ENCODE data around the gene ALOX15B. TPM values are rescaled to one million over a fixed set of nuclear protein-coding genes. Genes with fewer than 3 reads are reported as not detected.

Gene ALOX15B
- total and polyA plus RNA-seq, 2 experiments from 2014 or later, result not detected

GRCh38 chr17:8056232-8056975 lies 17.5 kb downstream of the ALOX15B start:
- Histone ChIP-seq H2AFZ (no peak overlapping the region), H3K9me2 (ENCODE audit: insufficient read depth) (no peaks in the 10 kb centered on the region), H3K4me3 (no peak overlapping the region), H3K27ac (no peak overlapping the region), H3K4me2 (ENCODE audit: unreplicated experiment) (no peak overlapping the region), H4K20me1 (ENCODE audit: insufficient read depth) (no peaks in the 10 kb centered on the region), H3K4me1 (ENCODE audit: insufficient read depth) (no peaks in the 10 kb centered on the region), H3F3A (ENCODE audit: insufficient read depth) (no peaks in the 10 kb centered on the region), H3K9ac (no peak overlapping the region), H3K79me2 (ENCODE audit: insufficient read depth) (no peaks in the 10 kb centered on the region), H3K9me3 (ENCODE audit: low read depth) (no peaks in the 10 kb centered on the region), H3K27me3 (replicated peaks; ENCODE audit: insufficient read depth) (peaks cover 30% of the 10 kb centered on the region), H3K36me3 (ENCODE audit: low read depth) (no peaks in the 10 kb centered on the region)
- in situ Hi-C loops (cut with MboI), result no loop called here
- TF ChIP-seq EZH2phosphoT487 (IDR thresholded peaks at IDR 0.05; ENCODE audit: insufficient read depth, low read depth) (no peak), EZH2 (IDR thresholded peaks at IDR 0.05; ENCODE audit: insufficient read depth, poor library complexity, severe bottlenecking) (no peak)
- DNase-seq, result peak; percentile 66
- WGBS, 2 experiments (ENCODE audit: low coverage in 1 of 2, low lambda C conversion rate in 2 of 2, missing lambda C conversion rate in 2 of 2), result 64 to 65% methylated on average over 14 of the region's 14 CpGs

GRCh38 chr17:8056976-8057625 lies 18.2 kb downstream of the ALOX15B start:
- Histone ChIP-seq H3K27ac (no peak overlapping the region), H3F3A (ENCODE audit: insufficient read depth) (no peaks in the 10 kb centered on the region), H3K36me3 (ENCODE audit: low read depth) (no peaks in the 10 kb centered on the region), H2AFZ (no peak overlapping the region), H3K9ac (no peak overlapping the region), H3K4me2 (ENCODE audit: unreplicated experiment) (no peak overlapping the region), H3K27me3 (replicated peaks; ENCODE audit: insufficient read depth) (peaks cover 37% of the 10 kb centered on the region), H3K4me3 (no peak overlapping the region), H3K9me2 (ENCODE audit: insufficient read depth) (no peaks in the 10 kb centered on the region), H3K79me2 (ENCODE audit: insufficient read depth) (no peaks in the 10 kb centered on the region), H4K20me1 (ENCODE audit: insufficient read depth) (no peaks in the 10 kb centered on the region), H3K4me1 (ENCODE audit: insufficient read depth) (no peaks in the 10 kb centered on the region), H3K9me3 (ENCODE audit: low read depth) (no peaks in the 10 kb centered on the region)
- WGBS, 2 experiments (ENCODE audit: low coverage in 1 of 2, low lambda C conversion rate in 2 of 2, missing lambda C conversion rate in 2 of 2), result 64 to 70% methylated on average over 16 to 17 of the region's 17 CpGs
- TF ChIP-seq EZH2phosphoT487 (IDR thresholded peaks at IDR 0.05; ENCODE audit: insufficient read depth, low read depth) (no peak), EZH2 (IDR thresholded peaks at IDR 0.05; ENCODE audit: insufficient read depth, poor library complexity, severe bottlenecking) (no peak)
- in situ Hi-C loops (cut with MboI), result no loop called here
- DNase-seq, result no peak

- Histone ChIP-seq H3K9me3 (ENCODE audit: low read depth) (no peaks in the 10 kb centered on the region), H3K9me2 (ENCODE audit: insufficient read depth) (no peaks in the 10 kb centered on the region), H3K79me2 (ENCODE audit: insufficient read depth) (no peaks in the 10 kb centered on the region), H3K27ac (no peak overlapping the region), H3K27me3 (replicated peaks; ENCODE audit: insufficient read depth) (peaks cover 43% of the 10 kb centered on the region), H3K9ac (no peak overlapping the region), H3K4me3 (no peak overlapping the region), H3F3A (ENCODE audit: insufficient read depth) (no peaks in the 10 kb centered on the region), H2AFZ (no peak overlapping the region), H3K4me1 (ENCODE audit: insufficient read depth) (0 out of 2 replicates have a peak, but pooled peaks cover 4% of the 10 kb centered on the region), H4K20me1 (ENCODE audit: insufficient read depth) (no peaks in the 10 kb centered on the region), H3K4me2 (ENCODE audit: unreplicated experiment) (no peak overlapping the region), H3K36me3 (ENCODE audit: low read depth) (no peaks in the 10 kb centered on the region)
- DNase-seq, result peak; percentile 88
- WGBS, 2 experiments (ENCODE audit: low coverage in 1 of 2, low lambda C conversion rate in 2 of 2, missing lambda C conversion rate in 2 of 2), result 4 to 6% methylated on average over 14 of the region's 14 CpGs
- TF ChIP-seq EZH2phosphoT487 (IDR thresholded peaks at IDR 0.05; ENCODE audit: insufficient read depth, low read depth), result no peak
- no peak for TF ChIP-seq EZH2 (IDR thresholded peaks at IDR 0.05; ENCODE audit: insufficient read depth, poor library complexity, severe bottlenecking)
- in situ Hi-C loops (cut with MboI), result no loop called here
Measured at GRCh38 chr17:8057691-8058114, 18.8 kb downstream of the ALOX15B start.

GRCh38 chr17:8059131-8059530 lies 20.3 kb downstream of the ALOX15B start:
- peaks cover 53% of the 10 kb centered on the region for H3K27me3 ChIP-seq (replicated peaks; ENCODE audit: insufficient read depth)
- no peak overlapping the region for H2AFZ ChIP-seq
- TF ChIP-seq EZH2 (IDR thresholded peaks at IDR 0.05; ENCODE audit: insufficient read depth, poor library complexity, severe bottlenecking), result no peak
- TF ChIP-seq EZH2phosphoT487 (IDR thresholded peaks at IDR 0.05; ENCODE audit: insufficient read depth, low read depth), result no peak
- 19 to 37% methylated on average over 7 of the region's 7 CpGs for WGBS, 2 experiments (ENCODE audit: low coverage in 1 of 2, low lambda C conversion rate in 2 of 2, missing lambda C conversion rate in 2 of 2)
- H3K36me3 ChIP-seq (ENCODE audit: low read depth), result no peaks in the 10 kb centered on the region
- no peaks in the 10 kb centered on the region for H3K79me2 ChIP-seq (ENCODE audit: insufficient read depth)
- no peak overlapping the region for H3K27ac ChIP-seq
- no peaks in the 10 kb centered on the region for H3K9me2 ChIP-seq (ENCODE audit: insufficient read depth)
- no peaks in the 10 kb centered on the region for H3K9me3 ChIP-seq (ENCODE audit: low read depth)
- no peaks in the 10 kb centered on the region for H4K20me1 ChIP-seq (ENCODE audit: insufficient read depth)
- H3F3A ChIP-seq (ENCODE audit: insufficient read depth), result no peaks in the 10 kb centered on the region
- no peak overlapping the region for H3K9ac ChIP-seq
- no peak overlapping the region for H3K4me2 ChIP-seq (ENCODE audit: unreplicated experiment)
- in situ Hi-C loops (cut with MboI), result no loop called here
- 0 out of 2 replicates have a peak, but pooled peaks cover 5% of the 10 kb centered on the region for H3K4me1 ChIP-seq (ENCODE audit: insufficient read depth)
- no peak for DNase-seq
- no peak overlapping the region for H3K4me3 ChIP-seq
